Neural progenitor cell (in vitro differentiated cells): ENCODE data around the gene SLC39A2. TPM values are rescaled to one million over a fixed set of nuclear protein-coding genes. Genes with fewer than 3 reads are reported as not detected.
"Not testable (repeated sequence)": the region's sequence is repeated elsewhere in the genome, so short reads cannot be mapped to it uniquely, and the experiment has no call there.

Experiments used
- DNase-seq: peaks from one replicate; pipeline ENCODE4 v3.0.0-alpha.2; 2016; ENCODE audit warnings: low spot score
- H2AFZ ChIP-seq: fragments of 200-600 bp; sonication (generic); replicated peaks from 2 replicates; pipeline ENCODE4 v1.6.1; 2016; ENCODE audit warnings: antibody characterized with exemption
- H3F3A ChIP-seq: fragments of 200-600 bp; sonication (generic); 2 replicates; pipeline ENCODE4 v1.6.1; 2016; ENCODE audit warnings: antibody characterized with exemption, low read depth
- H3K27ac ChIP-seq: fragments of 200-600 bp; sonication (generic); 2 replicates; pipeline ENCODE4 v1.5.1; 2016; ENCODE audit warnings: mild to moderate bottlenecking
- H3K27me3 ChIP-seq: fragments of 200-600 bp; sonication (generic); 2 replicates; pipeline ENCODE4 v1.6.1; 2016; ENCODE audit warnings: mild to moderate bottlenecking, moderate library complexity
- H3K36me3 ChIP-seq: fragments of 200-600 bp; sonication (generic); 2 replicates; pipeline ENCODE4 v1.5.1; 2016
- H3K4me1 ChIP-seq: fragments of 200-600 bp; sonication (generic); 2 replicates; pipeline ENCODE4 v1.6.1; 2016; ENCODE audit warnings: mixed run types
- H3K4me2 ChIP-seq: fragments of 200-600 bp; sonication (generic); 2 replicates; pipeline ENCODE4 v1.6.1; 2016
- H3K4me3 ChIP-seq: fragments of 200-600 bp; sonication (generic); 2 replicates; pipeline ENCODE4 v1.5.1; 2016
- H3K79me2 ChIP-seq: fragments of 200-600 bp; sonication (generic); 2 replicates; pipeline ENCODE4 v1.6.1; 2016; ENCODE audit warnings: low read depth
- H3K9ac ChIP-seq: fragments of 200-600 bp; sonication (generic); 2 replicates; pipeline ENCODE4 v1.6.1; 2016
- H3K9me3 ChIP-seq: fragments of 200-600 bp; sonication (generic); 2 replicates; pipeline ENCODE4 v1.5.1; 2016; ENCODE audit warnings: low read depth
- H4K20me1 ChIP-seq: fragments of 200-600 bp; sonication (generic); 2 replicates; pipeline ENCODE4 v1.6.1; 2016; ENCODE audit warnings: low read depth
- H3K27ac Mint-ChIP-seq: 3 replicates; pipeline ENCODE4 v1.8.0; 2021; ENCODE audit warnings: mixed read lengths
- H3K27me3 Mint-ChIP-seq: 2 replicates; pipeline ENCODE4 v1.8.0; 2022; ENCODE audit warnings: low read depth, mild to moderate bottlenecking, inconsistent platforms, moderate library complexity, mixed read lengths; ENCODE audit not compliant: insufficient read depth
- H3K36me3 Mint-ChIP-seq: 3 replicates; pipeline ENCODE4 v1.8.0; 2021; ENCODE audit warnings: mixed read lengths
- H3K4me1 Mint-ChIP-seq: 3 replicates; pipeline ENCODE4 v1.8.0; 2021; ENCODE audit warnings: mixed read lengths
- H3K4me3 Mint-ChIP-seq: 3 replicates; pipeline ENCODE4 v1.8.0; 2021; ENCODE audit warnings: mild to moderate bottlenecking, moderate library complexity, mixed read lengths
- H3K9me3 Mint-ChIP-seq: 3 replicates; pipeline ENCODE4 v1.8.0; 2020; ENCODE audit warnings: mixed read lengths
- CTCF ChIP-seq: fragments of 200-600 bp; sonication (generic); IDR thresholded peaks from 2 replicates; pipeline ENCODE4 v1.5.1; 2017; ENCODE audit warnings: antibody characterized with exemption, mild to moderate bottlenecking
- EZH2 ChIP-seq: fragments of 200-600 bp; sonication (generic); IDR thresholded peaks from 2 replicates; pipeline ENCODE4 v1.6.1; 2017; ENCODE audit warnings: antibody characterized with exemption, mild to moderate bottlenecking, moderate library complexity
- EZH2phosphoT487 ChIP-seq: fragments of 200-600 bp; sonication (generic); IDR thresholded peaks from 2 replicates; pipeline ENCODE4 v1.6.1; 2017; ENCODE audit warnings: antibody characterized with exemption
- total RNA-seq: library from RNA; depleted of rRNA; stranded (reverse); fragments of >200 nt; gene quantifications from 2 replicates; pipeline ENCODE4 v1.2.3, GENCODE V29; 2015; ENCODE audit warnings: low replicate concordance

Gene SLC39A2
- total RNA-seq, 1 donor from 2014 or later, result not detected

GRCh38 chr14:21001218-21001617 is 2.1 kb downstream of the SLC39A2 start:
- Histone ChIP-seq H3K4me2 (no peak overlapping the region), H3K4me1 (peaks cover 2% of the 10 kb centered on the region), H3K9me3 (no peaks in the 10 kb centered on the region), H3F3A (peaks cover 11% of the 10 kb centered on the region), H4K20me1 (no peaks in the 10 kb centered on the region), H3K4me3 (no peak overlapping the region), H2AFZ (no peak overlapping the region), H3K79me2 (no peaks in the 10 kb centered on the region), H3K36me3 (no peaks in the 10 kb centered on the region), H3K27me3 (no peaks in the 10 kb centered on the region), H3K9ac (no peak overlapping the region), H3K27ac (no peak overlapping the region)
- DNase-seq, result no peak
- H3K9me3 Mint-ChIP-seq, result no peaks in the 10 kb centered on the region
- H3K4me1 Mint-ChIP-seq, result peaks cover 17% of the 10 kb centered on the region
- H3K36me3 Mint-ChIP-seq, result peaks cover 2% of the 10 kb centered on the region
- no peaks in the 10 kb centered on the region for H3K27me3 Mint-ChIP-seq
- TF ChIP-seq CTCF (no peak), EZH2 (no peak), EZH2phosphoT487 (no peak)
- H3K4me3 Mint-ChIP-seq, result no peak overlapping the region
- no peak overlapping the region for H3K27ac Mint-ChIP-seq

GRCh38 chr14:21003788-21004346 is 4.8 kb downstream of the SLC39A2 start:
- H3K27ac ChIP-seq, result no peak overlapping the region
- Mint-ChIP-seq H3K4me1 (peaks cover 19% of the 10 kb centered on the region), H3K4me3 (no peak overlapping the region), H3K27ac (no peak overlapping the region), H3K36me3 (no peaks in the 10 kb centered on the region), H3K9me3 (no peaks in the 10 kb centered on the region), H3K27me3 (no peaks in the 10 kb centered on the region)
- no peaks in the 10 kb centered on the region for H3F3A ChIP-seq
- no peaks in the 10 kb centered on the region for H4K20me1 ChIP-seq
- H2AFZ ChIP-seq, result peak overlapping the region; percentile 15
- H3K27me3 ChIP-seq, result no peaks in the 10 kb centered on the region
- H3K36me3 ChIP-seq, result no peaks in the 10 kb centered on the region
- H3K9me3 ChIP-seq, result no peaks in the 10 kb centered on the region
- TF ChIP-seq CTCF (no peak), EZH2phosphoT487 (no peak), EZH2 (no peak)
- H3K9ac ChIP-seq, result no peak overlapping the region
- DNase-seq, result no peak
- H3K4me3 ChIP-seq, result no peak overlapping the region
- no peaks in the 10 kb centered on the region for H3K4me1 ChIP-seq
- H3K4me2 ChIP-seq, result no peak overlapping the region
- no peaks in the 10 kb centered on the region for H3K79me2 ChIP-seq

- peak overlapping the region; percentile 58 for H2AFZ ChIP-seq
- H3K79me2 ChIP-seq, H4K20me1 ChIP-seq, H3K4me3 Mint-ChIP-seq, H3K27me3 Mint-ChIP-seq, H3K4me1 ChIP-seq, H3K9ac ChIP-seq, H3K27ac ChIP-seq, H3K9me3 ChIP-seq, H3K4me3 ChIP-seq, H3K36me3 ChIP-seq, DNase-seq, H3K36me3 Mint-ChIP-seq, H3F3A ChIP-seq, H3K9me3 Mint-ChIP-seq: not testable (repeated sequence)
- peaks cover 20% of the 10 kb centered on the region for H3K4me1 Mint-ChIP-seq
- peak overlapping the region; percentile 40 for H3K4me2 ChIP-seq
- H3K27me3 ChIP-seq, result peaks cover 18% of the 10 kb centered on the region
- peak overlapping the region; percentile 98 for H3K27ac Mint-ChIP-seq
Observed at GRCh38 chr14:21009721-21010120, 10.6 kb downstream of the SLC39A2 start.

- peaks cover 32% of the 10 kb centered on the region for H3K4me1 Mint-ChIP-seq
- H2AFZ ChIP-seq, result no peak overlapping the region
- no peaks in the 10 kb centered on the region for H3K36me3 Mint-ChIP-seq
- no peak for TF ChIP-seq CTCF
- no peak for TF ChIP-seq EZH2phosphoT487
- TF ChIP-seq EZH2, result no peak
- no peak overlapping the region for H3K4me3 Mint-ChIP-seq
- H3K36me3 ChIP-seq, result no peaks in the 10 kb centered on the region
- DNase-seq, result no peak
- H3K4me2 ChIP-seq, result no peak overlapping the region
- peaks cover 2% of the 10 kb centered on the region for H3K27me3 Mint-ChIP-seq
- no peaks in the 10 kb centered on the region for H3K9me3 ChIP-seq
- H3K4me1 ChIP-seq, result peaks cover 9% of the 10 kb centered on the region
- H3K4me3 ChIP-seq, result no peak overlapping the region
- no peaks in the 10 kb centered on the region for H3K9me3 Mint-ChIP-seq
- H3K27me3 ChIP-seq, result peaks cover 18% of the 10 kb centered on the region
- H3K79me2 ChIP-seq, result no peaks in the 10 kb centered on the region
- H3F3A ChIP-seq, result no peaks in the 10 kb centered on the region
- H4K20me1 ChIP-seq, result no peaks in the 10 kb centered on the region
- H3K27ac ChIP-seq, result no peak overlapping the region
- no peak overlapping the region for H3K9ac ChIP-seq
- no peak overlapping the region for H3K27ac Mint-ChIP-seq
Observed at GRCh38 chr14:21011136-21011535, 12.0 kb downstream of the SLC39A2 start.
